ENCODE results near the gene NLRC5. TPM values are rescaled to one million over a fixed set of nuclear protein-coding genes. Genes with fewer than 3 reads are reported as not detected.
"Not testable (repeated sequence)": the region's sequence is repeated elsewhere in the genome, so short reads cannot be mapped to it uniquely, and the experiment has no call there.

The NLRC5 gene
- total and polyA plus RNA-seq, 9 of the 15 experiments (the other 6 are each of a cell fraction or from before 2014, with no cell fraction given), result 0.59 to 0.71 TPM; not detected in 7

DNA sequence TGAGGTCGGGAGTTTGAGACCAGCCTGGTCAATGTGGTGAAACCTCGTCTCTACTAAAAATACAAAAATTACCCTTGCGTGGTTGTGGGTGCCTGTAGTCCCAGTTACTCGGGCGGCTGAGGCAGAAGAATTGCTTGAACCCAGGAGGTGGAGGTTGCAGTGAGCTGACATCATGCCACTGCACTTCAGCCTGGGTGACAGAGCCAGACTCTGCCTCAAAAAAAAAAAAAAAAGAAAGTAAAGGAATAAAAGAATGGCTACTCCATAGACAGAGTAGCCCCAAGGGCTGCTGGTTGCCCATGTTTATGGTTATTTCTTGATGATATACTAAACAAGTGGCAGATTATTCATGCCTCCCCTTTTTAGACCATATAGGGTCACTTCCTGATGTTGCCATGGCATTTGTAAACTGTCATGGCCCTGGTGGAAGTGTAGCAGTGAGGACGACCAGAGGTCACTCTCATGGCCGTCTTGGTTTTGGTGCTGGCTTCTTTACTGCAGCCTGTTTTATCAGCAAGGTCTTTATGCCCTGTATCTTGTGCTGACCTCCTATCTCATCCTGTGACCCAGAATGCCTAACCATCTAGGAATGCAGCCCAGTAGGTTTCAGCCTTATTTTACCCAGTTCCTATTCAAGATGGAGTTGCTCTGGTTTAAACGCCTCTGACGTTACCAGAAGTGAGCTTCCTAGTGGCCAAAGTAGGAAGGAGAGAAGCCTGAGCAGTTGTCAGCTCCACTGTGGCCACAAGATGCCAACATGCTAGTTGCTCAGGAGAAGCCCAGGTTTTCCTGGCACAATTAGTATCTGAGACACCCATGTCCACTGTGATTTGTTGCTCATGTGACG is 120.1 kb downstream of the NLRC5 start:
- H3K9me1 ChIP-seq (ENCODE audit: control insufficient read depth, insufficient read depth, low read length); H3K79me2 ChIP-seq (ENCODE audit: control insufficient read depth, insufficient read depth, low read length); BruUV-seq (replicated peaks); H3K9me3 ChIP-seq (replicated peaks; ENCODE audit: control insufficient read depth, insufficient read depth, low read depth, low read length); CTCF ChIA-PET (ENCODE audit: low intra/inter-chr PET ratio); in situ Hi-C loops (cut with MboI); H3K36me3 ChIP-seq (ENCODE audit: control insufficient read depth, insufficient read depth, low read length); H3K27ac ChIP-seq (ENCODE audit: extremely low read depth, low read depth, low read length); H4K20me1 ChIP-seq (replicated peaks; ENCODE audit: control insufficient read depth, insufficient read depth, low read length); DNase-seq (ENCODE audit: extremely low read depth in 1 of 4, low spot score in 3 of 4); intact Hi-C loops (cut with micrococcal nuclease); H3K27me3 ChIP-seq (ENCODE audit: control insufficient read depth in 2 of 2, insufficient read depth in 2 of 2, low read length in 2 of 2); H3K4me2 ChIP-seq (ENCODE audit: insufficient read depth, low read length); H3K4me3 ChIP-seq; H3K9ac ChIP-seq (ENCODE audit: insufficient read depth in 1 of 2, low read depth in 2 of 2, low read length in 2 of 2); TF ChIP-seq ATF1 (CRISPR knock-in tag; IDR thresholded peaks at IDR 0.05): not testable (repeated sequence)
- WGBS (ENCODE audit: insufficient coverage, low coverage, missing lambda C conversion rate), result 28% methylated on average over 10 of the region's 10 CpGs
- ATAC-seq (peak; percentile 59), FAIRE-seq (peak; percentile 44)
- H2AFZ ChIP-seq (ENCODE audit: low read depth, low read length), result peak overlapping the region; percentile 15; the same call in 1 of the 2 replicates
- POLR2A ChIA-PET, result interaction anchor here (0.6 to 1.1 kb wide), 2 partner anchors 11 to 401 kb away, joined by 3 to 4 read pairs; no protein-coding TSS in a partner anchor
- peaks cover 20 to 22% of the 10 kb centered on the region in 2 experiments for H3K4me1 ChIP-seq (replicated peaks in 1 of 2; ENCODE audit: control insufficient read depth in 2 of 2, insufficient read depth in 2 of 2, low read length in 2 of 2)
- TF ChIP-seq MEF2D (tag; conservative IDR thresholded peaks at IDR 0.05; ENCODE audit: low read depth), result peak; percentile 93
- TF ChIP-seq GTF2E2 (tag; IDR thresholded peaks at IDR 0.05), result 0 out of 2 replicates have a peak, but pooled peaks have one; percentile 24
- peak; percentile 57; the same call in 1 of the 2 replicates for TF ChIP-seq ELF4 (CRISPR knock-in tag; IDR thresholded peaks at IDR 0.05)
- peak; percentile 84 for TF ChIP-seq GTF2A2 (tag; IDR thresholded peaks at IDR 0.05)
- peak; percentile 96 for TF ChIP-seq HDAC8 (tag; IDR thresholded peaks at IDR 0.05)
- TF ChIP-seq ZNF507 (tag; conservative IDR thresholded peaks at IDR 0.05), result 0 out of 2 replicates have a peak, but pooled peaks have one; percentile 13
- peak; percentile 97 for TF ChIP-seq ZNF592 (IDR thresholded peaks at IDR 0.05)
- TF ChIP-seq RHOXF2B (CRISPR knock-in tag; conservative IDR thresholded peaks at IDR 0.05), result 0 out of 2 replicates have a peak, but pooled peaks have one; percentile 54
- peak; percentile 86 for TF ChIP-seq PTTG1 (tag; IDR thresholded peaks at IDR 0.05; ENCODE audit: low read depth)
- TF ChIP-seq ZNF445 (CRISPR knock-in tag; IDR thresholded peaks at IDR 0.05; ENCODE audit: low read depth), result peak; percentile 63; the same call in 1 of the 2 replicates
- peak; percentile 97 for TF ChIP-seq ZNF589 (CRISPR knock-in tag; IDR thresholded peaks at IDR 0.05; ENCODE audit: low read depth)
- TF ChIP-seq ATF1 (tag; IDR thresholded peaks at IDR 0.05), result peak; percentile 42; the same call in 1 of the 2 replicates
- peak; percentile 12; the same call in 1 of the 2 replicates for TF ChIP-seq GMEB1 (CRISPR knock-in tag; IDR thresholded peaks at IDR 0.05)
- TF ChIP-seq ZNF583 (CRISPR knock-in tag; IDR thresholded peaks at IDR 0.05), result peak; percentile 88; the same call in 1 of the 2 replicates
